HG03342 (cell line): ENCODE data around the gene KCNH2.
"Not testable (repeated sequence)": the region's sequence is repeated elsewhere in the genome, so short reads cannot be mapped to it uniquely, and the experiment has no call there.

ENCODE experiments used
- ATAC-seq: cut with Tn5 transposase; IDR thresholded peaks from one replicate; pipeline ENCODE4 v1.9.1; 2021; ENCODE audit warnings: mild to moderate bottlenecking, moderate library complexity; ENCODE audit not compliant: unreplicated experiment

Gene KCNH2

DNA sequence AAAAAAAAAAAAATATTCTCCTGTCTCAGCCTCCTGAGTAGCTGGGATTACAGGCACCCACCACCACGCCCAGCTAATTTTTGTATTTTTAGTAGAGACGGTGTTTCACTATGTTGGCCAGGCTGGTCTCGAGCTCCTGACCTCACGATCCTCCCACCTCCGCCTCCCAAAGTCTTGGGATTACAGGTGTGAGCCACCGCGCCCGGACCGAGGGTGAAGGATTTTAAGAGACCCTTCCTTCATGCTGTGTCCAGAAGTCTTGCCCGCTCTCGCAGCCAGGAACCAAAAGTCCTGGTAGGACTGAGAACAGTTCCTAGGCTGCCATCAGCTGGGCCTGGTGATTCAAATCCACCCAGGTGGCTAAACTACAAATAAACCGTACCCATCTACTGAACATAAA lies 33.5 kb upstream of the KCNH2 start:
- ATAC-seq = not testable (repeated sequence)

DNA sequence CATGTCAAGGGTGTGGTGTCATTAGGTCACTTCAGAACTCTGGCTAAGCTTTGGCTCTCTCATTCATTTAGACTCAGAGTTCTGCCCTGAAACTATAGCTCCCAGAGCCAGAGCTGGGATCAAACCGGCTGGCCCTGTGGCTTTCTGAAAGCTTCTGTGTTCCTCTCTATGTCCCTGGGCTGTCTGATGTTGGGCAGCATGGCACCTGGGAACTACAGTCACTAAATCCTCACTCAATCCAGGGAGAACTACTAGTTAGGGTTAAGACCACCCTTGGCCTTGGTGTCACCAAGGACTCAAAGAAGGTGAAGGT lies 32.9 kb upstream of the KCNH2 start:
- ATAC-seq = no peak

DNA sequence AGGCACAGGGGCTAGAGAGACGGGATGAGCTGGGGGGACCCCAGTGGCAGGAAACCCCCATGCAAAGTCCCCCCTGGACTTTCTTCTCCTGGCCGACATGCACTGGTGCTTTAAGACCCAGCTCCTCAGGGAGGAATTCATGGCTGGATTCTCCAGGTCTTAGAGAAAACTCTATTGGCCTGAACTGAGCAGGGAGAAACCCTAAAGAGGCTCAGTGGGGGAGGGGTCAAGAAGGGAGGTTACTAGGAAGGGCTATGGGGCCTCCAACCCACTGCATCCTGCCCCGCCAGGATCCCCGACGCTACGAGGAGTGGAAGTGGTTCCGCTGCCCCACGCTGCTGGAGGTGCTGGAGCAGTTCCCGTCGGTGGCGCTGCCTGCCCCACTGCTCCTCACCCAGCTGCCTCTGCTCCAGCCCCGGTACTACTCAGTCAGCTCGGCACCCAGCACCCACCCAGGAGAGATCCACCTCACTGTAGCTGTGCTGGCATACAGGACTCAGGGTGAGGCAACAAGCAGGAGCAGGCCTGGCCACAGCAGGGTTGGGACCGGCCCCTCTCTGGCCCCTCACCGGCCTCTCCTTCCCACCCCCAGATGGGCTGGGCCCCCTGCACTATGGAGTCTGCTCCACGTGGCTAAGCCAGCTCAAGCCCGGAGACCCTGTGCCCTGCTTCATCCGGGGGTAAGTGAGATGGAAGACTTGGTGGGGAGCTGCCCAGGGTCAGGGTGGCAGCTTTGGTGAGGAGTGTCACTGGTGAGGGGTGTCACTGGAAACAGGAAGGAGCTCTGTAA lies 32.4 kb upstream of the KCNH2 start:
- no peak for ATAC-seq

DNA sequence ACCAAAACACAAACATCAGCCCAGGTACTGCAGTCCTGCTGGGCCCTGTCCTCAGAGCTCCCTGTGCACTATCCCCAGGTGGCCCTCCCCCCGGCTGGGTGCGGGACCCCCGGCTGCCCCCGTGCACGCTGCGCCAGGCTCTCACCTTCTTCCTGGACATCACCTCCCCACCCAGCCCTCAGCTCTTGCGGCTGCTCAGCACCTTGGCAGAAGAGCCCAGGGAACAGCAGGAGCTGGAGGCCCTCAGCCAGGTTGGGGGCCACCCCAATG lies 31.9 kb upstream of the KCNH2 start:
- ATAC-seq = no peak

DNA sequence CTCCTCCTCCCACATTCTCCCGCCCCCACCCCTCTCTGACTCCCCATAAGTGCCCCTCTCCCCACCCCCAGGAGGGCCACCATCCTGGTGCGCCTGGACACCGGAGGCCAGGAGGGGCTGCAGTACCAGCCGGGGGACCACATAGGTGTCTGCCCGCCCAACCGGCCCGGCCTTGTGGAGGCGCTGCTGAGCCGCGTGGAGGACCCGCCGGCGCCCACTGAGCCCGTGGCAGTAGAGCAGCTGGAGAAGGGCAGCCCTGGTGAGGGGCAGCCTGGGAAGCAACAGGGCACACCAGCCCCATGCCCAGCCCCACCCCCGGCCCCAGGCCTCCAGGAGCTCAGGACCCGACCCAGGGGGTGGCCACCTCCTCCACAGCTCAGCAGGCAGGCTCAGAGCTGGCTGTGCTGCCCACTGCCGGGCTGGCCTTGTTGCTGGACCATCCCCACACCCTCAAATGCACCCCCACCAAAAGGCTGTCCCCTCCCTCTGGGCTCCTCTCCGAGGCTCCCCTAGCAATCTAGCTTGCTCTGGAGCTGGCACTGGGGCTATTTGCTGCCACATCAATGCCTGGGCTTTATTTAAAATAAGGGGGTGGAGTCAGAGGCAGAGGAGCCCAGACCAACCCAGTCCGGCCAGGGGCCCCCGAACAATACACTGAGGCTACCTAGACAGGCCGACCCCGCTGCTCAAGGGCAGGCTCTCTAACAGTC lies 31.4 kb upstream of the KCNH2 start:
- no peak for ATAC-seq

DNA sequence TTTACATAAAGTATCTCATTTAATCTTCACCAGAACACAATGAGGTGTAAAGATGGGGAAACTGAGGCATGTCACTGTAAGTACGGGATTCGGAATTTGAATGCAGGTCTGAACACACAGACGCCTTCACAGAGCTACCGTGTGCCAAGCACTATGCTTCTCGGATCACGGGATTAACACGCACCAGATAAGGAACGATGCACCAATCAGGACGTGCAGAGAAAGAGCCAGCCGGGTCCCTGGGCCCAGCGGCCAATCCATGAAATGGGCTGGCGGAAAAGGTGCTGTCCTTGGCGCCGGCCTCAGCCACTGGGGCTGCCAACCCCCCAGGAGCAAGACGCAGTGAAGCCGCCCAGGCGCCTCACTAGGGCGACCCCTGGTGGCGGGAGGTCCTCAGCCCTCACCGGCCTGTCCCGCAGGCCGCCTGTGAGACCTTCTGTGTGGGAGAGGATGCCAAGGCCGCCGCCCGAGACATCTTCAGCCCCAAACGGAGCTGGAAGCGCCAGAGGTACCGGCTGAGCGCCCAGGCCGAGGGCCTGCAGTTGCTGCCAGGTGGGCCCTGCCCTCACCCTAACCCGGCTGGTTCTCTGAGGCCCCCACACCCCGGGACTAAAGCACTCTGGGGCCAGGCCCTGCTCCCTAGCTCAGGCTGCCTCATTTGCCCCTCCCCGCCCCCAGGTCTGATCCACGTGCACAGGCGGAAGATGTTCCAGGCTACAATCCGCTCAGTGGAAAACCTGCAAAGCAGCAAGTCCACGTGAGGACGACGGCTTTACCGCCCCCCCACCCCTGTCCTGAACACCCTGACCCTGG lies 30.6 kb upstream of the KCNH2 start:
- ATAC-seq = no peak

DNA sequence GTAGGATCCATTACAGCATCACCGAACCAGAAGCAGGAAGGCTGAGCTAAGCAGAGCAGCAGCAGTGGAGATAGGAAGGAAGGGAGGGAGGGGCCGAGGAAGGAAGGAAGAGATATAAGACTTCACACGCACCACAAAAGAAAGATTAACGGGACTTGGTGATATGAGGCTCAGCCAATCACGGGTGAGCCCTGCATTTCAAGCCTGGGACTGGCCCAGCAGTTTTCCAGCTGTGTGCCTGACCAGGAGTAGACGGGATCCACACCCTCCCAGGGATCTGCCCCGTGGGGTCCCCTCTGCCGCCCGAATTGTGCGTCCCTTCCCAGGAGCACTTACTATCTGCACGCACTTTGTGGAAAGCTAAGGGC lies 30.0 kb upstream of the KCNH2 start:
- ATAC-seq = no peak

DNA sequence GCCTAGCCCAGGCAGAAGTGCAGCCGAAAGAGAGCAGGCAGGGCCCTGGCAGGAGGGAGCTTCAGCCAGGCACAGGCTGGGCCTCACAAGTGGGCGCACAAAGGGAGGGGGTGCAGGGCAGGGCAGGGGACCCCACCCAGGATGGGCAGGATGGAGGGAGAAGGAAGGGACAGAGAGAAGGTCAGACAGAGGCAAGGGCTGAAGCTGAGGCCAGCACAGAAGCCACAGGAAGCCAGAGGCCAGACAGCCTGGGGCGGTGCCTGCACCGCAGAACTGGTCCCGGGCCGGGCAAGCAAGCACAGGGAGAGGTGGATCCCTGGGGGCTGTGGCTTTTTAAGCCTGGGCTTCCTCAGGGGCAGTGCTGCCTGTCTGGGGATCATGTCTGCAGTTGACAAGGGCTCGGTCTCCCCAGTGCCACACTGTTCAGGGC lies 29.4 kb upstream of the KCNH2 start:
- no peak for ATAC-seq

DNA sequence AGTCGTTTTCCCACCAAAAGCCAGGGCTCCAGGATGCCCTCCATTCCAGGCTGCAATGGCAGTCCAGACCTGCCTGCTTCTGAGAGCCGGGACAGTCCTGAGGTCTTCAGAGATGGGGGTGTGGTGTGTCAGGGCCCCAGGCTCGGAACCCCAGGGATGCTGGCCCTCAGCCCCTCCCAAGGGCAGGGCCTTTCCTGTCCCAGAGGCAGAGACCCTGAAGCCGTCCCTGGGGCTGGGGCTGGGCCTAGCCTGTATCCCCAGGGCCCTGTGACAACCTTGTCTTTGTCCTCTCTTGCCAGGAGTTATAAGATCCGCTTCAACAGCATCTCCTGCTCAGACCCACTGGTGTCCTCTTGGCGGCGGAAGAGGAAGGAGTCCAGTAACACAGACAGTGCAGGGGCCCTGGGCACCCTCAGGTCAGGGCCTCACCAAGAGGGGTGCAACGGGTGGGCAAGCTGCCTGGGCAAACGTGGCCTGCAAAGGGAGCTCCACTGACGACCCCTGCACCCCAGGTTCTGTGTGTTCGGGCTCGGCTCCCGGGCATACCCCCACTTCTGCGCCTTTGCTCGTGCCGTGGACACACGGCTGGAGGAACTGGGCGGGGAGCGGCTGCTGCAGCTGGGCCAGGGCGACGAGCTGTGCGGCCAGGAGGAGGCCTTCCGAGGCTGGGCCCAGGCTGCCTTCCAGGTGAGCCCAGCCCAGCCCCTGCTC lies 28.6 kb upstream of the KCNH2 start:
- no peak for ATAC-seq

DNA sequence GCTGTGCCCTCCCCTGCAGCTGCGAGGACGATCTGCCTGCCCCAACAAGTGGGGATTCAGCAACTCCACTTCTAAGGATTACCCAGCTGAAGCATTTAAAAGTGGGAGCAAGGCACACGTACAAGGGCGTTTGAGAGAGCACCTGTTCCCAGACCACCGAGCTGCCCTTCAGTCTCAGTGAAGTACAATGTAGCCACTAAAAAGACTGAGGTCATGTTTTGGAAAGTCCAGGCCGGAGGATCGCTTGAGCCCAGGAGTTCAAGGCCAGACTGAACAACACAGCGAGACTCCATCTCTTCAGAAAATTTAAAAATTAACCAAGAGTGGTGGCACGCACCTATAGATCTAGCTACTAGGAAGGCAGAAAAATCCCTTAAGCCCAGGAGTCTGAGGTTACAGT lies 27.4 kb upstream of the KCNH2 start:
- ATAC-seq = no peak

DNA sequence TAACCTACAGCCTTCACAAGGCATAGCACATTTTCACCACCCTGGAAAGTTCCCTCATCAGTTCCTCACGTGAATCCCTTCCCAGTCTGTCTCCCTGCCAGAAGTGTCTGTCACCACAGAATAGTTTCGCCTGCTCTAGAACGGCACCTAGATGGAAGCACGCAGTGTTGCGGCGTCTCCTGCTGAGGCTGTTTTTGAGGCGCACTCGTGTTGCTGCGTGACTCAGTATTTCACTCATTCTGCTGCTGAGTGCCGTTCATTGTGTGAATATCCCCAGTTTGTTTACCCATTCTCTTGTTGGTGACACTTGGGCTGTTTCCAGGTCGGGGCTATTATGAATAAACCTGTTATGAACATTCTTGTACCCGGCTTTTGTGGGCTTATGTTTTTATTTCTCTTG lies 25.5 kb upstream of the KCNH2 start:
- ATAC-seq = no peak

DNA sequence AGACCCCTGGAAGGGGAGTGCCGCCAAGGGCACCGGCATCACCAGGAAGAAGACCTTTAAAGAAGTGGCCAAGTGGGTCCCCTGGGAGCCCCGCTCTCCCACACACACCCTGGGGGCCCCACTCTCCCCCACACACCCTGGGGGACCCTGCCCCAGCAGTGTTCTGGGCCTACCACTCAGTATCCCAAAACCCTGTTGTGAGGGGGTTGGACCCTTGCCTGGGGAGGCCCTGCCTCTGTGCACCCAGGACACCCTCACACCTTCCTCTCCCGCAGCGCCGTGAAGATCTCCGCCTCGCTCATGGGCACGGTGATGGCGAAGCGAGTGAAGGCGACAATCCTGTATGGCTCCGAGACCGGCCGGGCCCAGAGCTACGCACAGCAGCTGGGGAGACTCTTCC lies 23.4 kb upstream of the KCNH2 start:
- ATAC-seq = no peak

DNA sequence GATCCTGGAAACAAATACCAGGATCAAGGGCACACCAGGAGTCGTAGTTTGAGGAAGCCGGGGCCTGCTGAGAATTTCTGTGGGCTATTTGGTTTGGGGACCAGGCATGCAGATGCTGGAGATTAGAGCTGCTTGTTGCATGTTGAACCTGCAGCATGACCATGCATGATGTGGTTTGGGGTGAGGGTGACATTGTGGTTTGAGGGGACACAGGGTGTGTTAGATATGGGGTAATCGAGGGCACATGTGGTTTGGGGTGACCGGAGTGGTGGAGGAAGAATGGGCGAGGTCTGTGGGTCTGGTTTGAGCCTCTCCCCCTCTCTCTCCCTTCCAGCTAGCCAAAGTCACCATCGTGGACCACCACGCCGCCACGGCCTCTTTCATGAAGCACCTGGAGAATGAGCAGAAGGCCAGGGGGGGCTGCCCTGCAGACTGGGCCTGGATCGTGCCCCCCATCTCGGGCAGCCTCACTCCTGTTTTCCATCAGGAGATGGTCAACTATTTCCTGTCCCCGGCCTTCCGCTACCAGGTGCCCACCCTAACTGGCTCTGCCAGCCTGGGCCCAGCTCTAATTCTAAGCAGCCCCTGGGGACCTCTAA lies 22.9 kb upstream of the KCNH2 start:
- no peak for ATAC-seq

DNA sequence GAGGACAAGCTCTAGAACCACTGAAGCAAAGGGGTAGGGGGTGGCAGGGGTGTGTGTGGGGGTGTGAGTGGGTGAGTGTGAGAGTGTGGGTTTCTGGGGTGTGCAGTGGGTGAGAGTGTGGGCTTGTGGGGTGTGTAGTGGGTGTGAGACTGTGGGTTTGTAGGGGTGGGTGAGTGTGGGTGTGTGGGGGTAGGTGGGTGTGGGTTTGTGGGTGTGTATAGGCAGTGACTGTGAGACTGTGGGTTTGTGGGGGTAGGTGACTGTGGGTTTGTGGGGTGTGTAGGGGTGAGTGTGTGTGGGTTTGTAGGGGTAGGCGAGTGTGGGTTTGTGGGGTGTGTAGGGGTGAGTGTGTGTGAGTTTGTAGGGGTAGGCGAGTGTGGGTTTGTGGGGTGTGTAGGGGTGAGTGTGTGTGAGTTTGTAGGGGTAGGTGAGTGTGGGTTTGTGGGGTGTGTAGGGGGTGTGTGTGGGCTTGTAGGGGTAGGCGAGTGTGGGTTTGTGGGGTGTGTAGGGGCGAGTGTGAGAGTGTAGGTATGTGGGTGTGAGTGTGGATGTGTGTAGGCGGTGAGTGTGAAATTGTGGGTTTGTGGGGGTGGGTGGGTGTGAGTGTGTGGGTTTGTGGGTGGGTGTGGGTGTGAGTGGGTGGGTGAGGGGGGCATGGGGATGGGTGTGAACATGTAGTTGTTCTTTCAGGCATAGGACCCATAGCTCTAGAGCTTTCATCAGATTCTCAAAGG lies 21.5 kb upstream of the KCNH2 start:
- ATAC-seq = no peak

DNA sequence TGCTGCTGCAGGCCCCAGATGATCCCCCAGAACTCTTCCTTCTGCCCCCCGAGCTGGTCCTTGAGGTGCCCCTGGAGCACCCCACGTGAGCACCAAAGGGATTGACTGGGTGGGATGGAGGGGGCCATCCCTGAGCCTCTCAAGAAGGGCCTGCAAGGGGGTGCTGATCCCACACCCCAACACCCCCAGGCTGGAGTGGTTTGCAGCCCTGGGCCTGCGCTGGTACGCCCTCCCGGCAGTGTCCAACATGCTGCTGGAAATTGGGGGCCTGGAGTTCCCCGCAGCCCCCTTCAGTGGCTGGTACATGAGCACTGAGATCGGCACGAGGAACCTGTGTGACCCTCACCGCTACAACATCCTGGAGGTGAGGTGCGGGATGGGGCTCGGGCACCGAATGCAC lies 20.9 kb upstream of the KCNH2 start:
- ATAC-seq = no peak

DNA sequence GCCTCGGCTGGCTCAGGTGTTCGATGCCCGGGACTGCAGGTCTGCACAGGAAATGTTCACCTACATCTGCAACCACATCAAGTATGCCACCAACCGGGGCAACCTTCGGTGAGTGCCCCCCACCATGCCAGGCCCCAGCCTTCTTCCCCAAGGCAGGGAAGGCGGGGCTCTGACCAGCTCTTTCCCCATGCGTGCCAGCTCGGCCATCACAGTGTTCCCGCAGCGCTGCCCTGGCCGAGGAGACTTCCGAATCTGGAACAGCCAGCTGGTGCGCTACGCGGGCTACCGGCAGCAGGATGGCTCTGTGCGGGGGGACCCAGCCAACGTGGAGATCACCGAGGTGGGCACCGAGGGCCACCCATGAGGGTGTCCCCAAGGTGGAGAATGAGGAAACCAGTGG lies 20.2 kb upstream of the KCNH2 start:
- ATAC-seq = no peak

DNA sequence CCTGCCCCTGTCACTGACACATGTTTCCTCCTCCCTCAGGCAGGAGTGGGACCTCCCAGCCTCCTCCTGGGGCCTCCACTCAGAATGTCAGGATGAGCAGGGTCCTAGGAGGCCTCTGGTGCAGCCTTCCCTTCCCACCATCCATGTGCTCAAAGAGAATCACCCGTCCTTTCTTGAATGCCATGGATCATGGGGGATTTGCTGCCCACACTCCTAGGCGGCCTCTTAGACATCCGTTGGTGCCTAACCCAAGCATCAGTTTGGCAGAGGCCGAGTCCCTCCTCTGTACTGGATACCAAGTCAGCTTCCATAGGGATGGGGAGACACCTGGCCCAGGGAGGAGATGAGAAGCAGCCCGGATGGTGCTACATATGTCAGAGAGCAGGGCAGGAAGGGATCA lies 19.7 kb upstream of the KCNH2 start:
- ATAC-seq = no peak

DNA sequence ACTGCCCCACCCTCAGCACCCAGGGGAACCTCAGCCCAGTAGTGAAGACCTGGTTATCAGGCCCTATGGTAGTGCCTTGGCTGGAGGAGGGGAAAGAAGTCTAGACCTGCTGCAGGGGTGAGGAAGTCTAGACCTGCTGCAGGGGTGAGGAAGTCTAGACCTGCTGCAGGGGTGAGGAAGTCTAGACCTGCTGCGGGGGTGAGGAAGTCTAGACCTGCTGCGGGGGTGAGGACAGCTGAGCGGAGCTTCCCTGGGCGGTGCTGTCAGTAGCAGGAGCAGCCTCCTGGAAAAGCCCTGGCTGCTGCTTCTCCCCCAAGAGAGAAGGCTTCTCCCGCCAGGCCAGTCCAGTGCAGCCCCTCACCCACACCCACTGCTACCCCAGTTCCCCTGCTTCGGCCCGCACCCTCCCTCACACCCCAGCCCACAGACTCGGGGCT lies 19.0 kb upstream of the KCNH2 start:
- ATAC-seq = no peak

DNA sequence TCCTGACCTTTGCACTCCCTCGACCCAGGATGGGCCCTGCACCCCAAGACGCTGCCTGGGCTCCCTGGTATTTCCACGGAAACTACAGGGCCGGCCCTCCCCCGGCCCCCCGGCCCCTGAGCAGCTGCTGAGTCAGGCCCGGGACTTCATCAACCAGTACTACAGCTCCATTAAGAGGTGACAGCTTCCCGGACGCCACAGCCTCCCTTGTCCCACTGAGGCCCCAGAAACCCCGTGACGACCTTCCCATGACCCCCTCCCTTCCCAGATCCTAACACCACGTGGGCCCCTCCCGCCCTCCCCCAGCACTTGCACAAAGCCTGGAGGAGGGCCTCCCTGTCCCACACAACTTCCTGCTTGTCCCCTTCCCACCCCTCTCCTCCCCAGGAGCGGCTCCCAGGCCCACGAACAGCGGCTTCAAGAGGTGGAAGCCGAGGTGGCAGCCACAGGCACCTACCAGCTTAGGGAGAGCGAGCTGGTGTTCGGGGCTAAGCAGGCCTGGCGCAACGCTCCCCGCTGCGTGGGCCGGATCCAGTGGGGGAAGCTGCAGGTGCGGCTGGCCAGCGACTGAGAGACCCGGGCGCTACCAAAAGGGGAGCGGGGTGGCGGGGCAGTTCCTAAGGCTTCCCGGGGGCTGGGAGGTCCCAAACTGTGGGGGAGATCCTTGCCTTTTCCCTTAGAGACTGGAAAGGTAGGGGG lies 18.4 kb upstream of the KCNH2 start:
- no peak for ATAC-seq
